GM12865 (cell line): ENCODE results near the gene TTK.
A peak's percentile ranks its signal among the peaks of the same experiment; 100 is the strongest.

Source experiments
- DNase-seq: peaks from one replicate; pipeline ENCODE4 v3.0.0; 2010; ENCODE audit warnings: low read depth
- H3K4me3 ChIP-seq: 2 replicates; pipeline ENCODE4 v1.5.1; 2011; ENCODE audit warnings: mild to moderate bottlenecking, low read depth, low read length, control low read depth
- CTCF ChIP-seq: IDR thresholded peaks from 2 replicates; pipeline ENCODE4 v1.5.1; 2011; ENCODE audit warnings: low read length, control low read depth, low read depth, inconsistent platforms; ENCODE audit not compliant: insufficient read depth; ENCODE audit errors: missing control alignments

TTK gene

GRCh38 chr6:79997728-79998127 is 6.7 kb upstream of the TTK start:
- no peak overlapping the region for H3K4me3 ChIP-seq
- no peak for DNase-seq
- no peak for TF ChIP-seq CTCF

GRCh38 chr6:80001337-80001736 is 3.1 kb upstream of the TTK start:
- no peak for TF ChIP-seq CTCF
- DNase-seq: no peak
- no peak overlapping the region for H3K4me3 ChIP-seq

- no peak for TF ChIP-seq CTCF
- DNase-seq: no peak
- H3K4me3 ChIP-seq: peak overlapping the region; percentile 74
These were observed 650 bp upstream of the TTK start for GRCh38 chr6:80003826-80004172.

- DNase-seq: no peak
- peak overlapping the region; percentile 74 for H3K4me3 ChIP-seq
- TF ChIP-seq CTCF: no peak
These were observed 957 bp downstream of the TTK start for GRCh38 chr6:80005406-80005805.

- H3K4me3 ChIP-seq: no peak overlapping the region
- no peak for DNase-seq
- TF ChIP-seq CTCF: no peak
These were observed 2.1 kb downstream of the TTK start for GRCh38 chr6:80006541-80006940.

- DNase-seq: no peak
- H3K4me3 ChIP-seq: no peak overlapping the region
- no peak for TF ChIP-seq CTCF
These were observed 5.1 kb downstream of the TTK start for GRCh38 chr6:80009531-80009930.

- no peak for TF ChIP-seq CTCF
- H3K4me3 ChIP-seq: no peak overlapping the region
- no peak for DNase-seq
These were observed 5.8 kb downstream of the TTK start for GRCh38 chr6:80010288-80010687.
